ENCODE data around the gene EXOC2.

Gene EXOC2

DNA sequence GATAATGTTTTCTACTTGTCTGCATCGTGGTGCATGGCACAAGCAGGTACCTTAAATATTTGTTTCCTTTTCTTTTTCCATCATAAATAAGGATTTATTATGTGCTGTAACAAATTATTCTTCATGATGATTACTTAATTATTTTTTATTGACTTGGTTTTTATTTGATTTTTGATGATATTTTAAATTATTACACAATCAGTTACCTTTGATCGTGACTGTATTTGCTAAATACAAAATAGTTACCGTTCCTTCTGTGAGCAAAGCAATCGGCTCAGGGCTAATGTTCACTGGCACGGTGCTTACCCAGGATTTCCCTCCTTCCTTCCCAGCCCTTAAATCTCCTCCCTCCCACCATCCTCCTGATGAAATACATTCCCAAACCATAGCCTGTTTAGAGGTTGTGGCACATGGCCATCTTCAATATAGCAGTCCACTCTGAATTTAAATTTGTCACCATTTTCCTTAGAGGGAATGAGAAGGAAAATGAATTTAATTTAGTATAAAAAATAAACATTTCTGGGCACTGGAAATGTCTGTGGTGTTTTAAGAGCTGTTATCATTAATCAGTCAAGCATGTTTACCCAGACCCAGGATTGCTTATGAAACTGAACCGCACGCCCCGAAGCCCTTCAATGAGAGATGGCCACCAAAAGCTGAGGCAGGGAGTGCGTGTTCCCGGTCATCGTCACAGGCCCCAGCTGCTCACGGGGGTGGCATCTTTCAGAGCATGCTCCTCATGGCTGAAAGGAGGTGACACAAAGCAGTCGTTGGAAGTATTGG lies 23.0 kb upstream of the EXOC2 start:
- TF ChIP-seq PPARA (CRISPR knock-in tag; IDR thresholded peaks at IDR 0.05; ENCODE audit: borderline replicate concordance) (no peak), ZNF70 (CRISPR knock-in tag; IDR thresholded peaks at IDR 0.05) (no peak), ARNTL (CRISPR knock-in tag; IDR thresholded peaks at IDR 0.05; ENCODE audit: borderline replicate concordance, low read depth) (no peak), TOX (CRISPR knock-in tag; IDR thresholded peaks at IDR 0.05; ENCODE audit: borderline replicate concordance) (no peak), SNAI2 (CRISPR knock-in tag; IDR thresholded peaks at IDR 0.05) (no peak), ESRRG (CRISPR knock-in tag; IDR thresholded peaks at IDR 0.05) (no peak), ISL1 (CRISPR knock-in tag; IDR thresholded peaks at IDR 0.05) (no peak), ZFP30 (CRISPR knock-in tag; IDR thresholded peaks at IDR 0.05) (no peak), OSR1 (CRISPR knock-in tag; IDR thresholded peaks at IDR 0.05) (no peak), ZNF565 (CRISPR knock-in tag; conservative IDR thresholded peaks at IDR 0.05; ENCODE audit: low read depth) (no peak)
- TF ChIP-seq, protein P1, sequence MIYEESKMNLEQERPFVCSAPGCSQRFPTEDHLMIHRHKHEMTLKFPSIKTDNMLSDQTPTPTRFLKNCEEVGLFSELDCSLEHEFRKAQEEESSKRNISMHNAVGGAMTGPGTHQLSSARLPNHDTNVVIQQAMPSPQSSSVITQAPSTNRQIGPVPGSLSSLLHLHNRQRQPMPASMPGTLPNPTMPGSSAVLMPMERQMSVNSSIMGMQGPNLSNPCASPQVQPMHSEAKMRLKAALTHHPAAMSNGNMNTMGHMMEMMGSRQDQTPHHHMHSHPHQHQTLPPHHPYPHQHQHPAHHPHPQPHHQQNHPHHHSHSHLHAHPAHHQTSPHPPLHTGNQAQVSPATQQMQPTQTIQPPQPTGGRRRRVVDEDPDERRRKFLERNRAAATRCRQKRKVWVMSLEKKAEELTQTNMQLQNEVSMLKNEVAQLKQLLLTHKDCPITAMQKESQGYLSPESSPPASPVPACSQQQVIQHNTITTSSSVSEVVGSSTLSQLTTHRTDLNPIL (CRISPR knock-in tag; IDR thresholded peaks at IDR 0.05; ENCODE audit: low read depth), result no peak
- TF ChIP-seq, protein P2, sequence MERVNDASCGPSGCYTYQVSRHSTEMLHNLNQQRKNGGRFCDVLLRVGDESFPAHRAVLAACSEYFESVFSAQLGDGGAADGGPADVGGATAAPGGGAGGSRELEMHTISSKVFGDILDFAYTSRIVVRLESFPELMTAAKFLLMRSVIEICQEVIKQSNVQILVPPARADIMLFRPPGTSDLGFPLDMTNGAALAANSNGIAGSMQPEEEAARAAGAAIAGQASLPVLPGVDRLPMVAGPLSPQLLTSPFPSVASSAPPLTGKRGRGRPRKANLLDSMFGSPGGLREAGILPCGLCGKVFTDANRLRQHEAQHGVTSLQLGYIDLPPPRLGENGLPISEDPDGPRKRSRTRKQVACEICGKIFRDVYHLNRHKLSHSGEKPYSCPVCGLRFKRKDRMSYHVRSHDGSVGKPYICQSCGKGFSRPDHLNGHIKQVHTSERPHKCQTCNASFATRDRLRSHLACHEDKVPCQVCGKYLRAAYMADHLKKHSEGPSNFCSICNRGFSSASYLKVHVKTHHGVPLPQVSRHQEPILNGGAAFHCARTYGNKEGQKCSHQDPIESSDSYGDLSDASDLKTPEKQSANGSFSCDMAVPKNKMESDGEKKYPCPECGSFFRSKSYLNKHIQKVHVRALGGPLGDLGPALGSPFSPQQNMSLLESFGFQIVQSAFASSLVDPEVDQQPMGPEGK (CRISPR knock-in tag; IDR thresholded peaks at IDR 0.05; ENCODE audit: borderline replicate concordance), result no peak
- no peak for ATAC-seq

DNA sequence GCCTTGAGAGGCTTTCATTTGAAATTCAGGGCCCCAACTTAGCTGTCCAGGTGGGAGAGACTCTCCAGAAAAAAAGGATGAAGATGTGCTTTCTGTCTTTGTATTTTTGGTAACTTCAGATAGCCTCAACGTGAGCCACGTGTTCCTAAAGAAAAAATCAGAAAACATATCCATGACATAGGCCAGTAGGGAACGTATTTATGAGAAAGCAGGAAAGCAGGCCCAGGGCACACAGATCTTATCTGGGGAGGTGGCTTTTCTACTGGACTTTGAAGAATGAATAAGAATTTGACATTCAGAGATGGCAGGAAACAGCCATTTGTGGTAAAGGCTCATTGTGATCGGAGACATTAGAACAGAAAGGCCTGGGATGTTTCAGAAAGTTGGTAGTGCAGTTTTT lies 21.2 kb upstream of the EXOC2 start:
- ATAC-seq, result no peak
- TF ChIP-seq ZNF8 (CRISPR knock-in tag; IDR thresholded peaks at IDR 0.05), result no peak

DNA sequence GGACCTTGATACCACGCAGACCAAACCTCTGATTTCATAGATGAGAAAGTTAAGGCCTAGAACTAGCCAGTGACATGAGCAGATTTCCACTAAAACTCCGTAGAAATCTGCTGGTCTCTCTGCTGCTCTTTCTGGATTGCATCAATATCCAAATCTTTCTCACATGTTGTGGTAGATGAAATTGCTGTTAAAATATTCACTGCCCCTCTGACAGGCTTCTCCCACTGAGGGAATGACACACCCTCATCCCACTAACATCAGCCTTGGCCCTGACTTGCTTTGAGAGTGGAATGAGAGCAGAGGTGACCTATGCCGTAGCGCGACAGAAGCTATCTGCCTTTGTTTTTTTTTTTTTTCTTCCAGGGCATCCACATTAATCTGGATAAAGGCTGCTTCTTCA lies 20.4 kb upstream of the EXOC2 start:
- no peak for TF ChIP-seq ZNF565 (CRISPR knock-in tag; conservative IDR thresholded peaks at IDR 0.05; ENCODE audit: low read depth)
- TF ChIP-seq ESRRG (CRISPR knock-in tag; IDR thresholded peaks at IDR 0.05), result no peak
- TF ChIP-seq, protein P2 (CRISPR knock-in tag; IDR thresholded peaks at IDR 0.05; ENCODE audit: borderline replicate concordance), result no peak
- TF ChIP-seq, protein P3, sequence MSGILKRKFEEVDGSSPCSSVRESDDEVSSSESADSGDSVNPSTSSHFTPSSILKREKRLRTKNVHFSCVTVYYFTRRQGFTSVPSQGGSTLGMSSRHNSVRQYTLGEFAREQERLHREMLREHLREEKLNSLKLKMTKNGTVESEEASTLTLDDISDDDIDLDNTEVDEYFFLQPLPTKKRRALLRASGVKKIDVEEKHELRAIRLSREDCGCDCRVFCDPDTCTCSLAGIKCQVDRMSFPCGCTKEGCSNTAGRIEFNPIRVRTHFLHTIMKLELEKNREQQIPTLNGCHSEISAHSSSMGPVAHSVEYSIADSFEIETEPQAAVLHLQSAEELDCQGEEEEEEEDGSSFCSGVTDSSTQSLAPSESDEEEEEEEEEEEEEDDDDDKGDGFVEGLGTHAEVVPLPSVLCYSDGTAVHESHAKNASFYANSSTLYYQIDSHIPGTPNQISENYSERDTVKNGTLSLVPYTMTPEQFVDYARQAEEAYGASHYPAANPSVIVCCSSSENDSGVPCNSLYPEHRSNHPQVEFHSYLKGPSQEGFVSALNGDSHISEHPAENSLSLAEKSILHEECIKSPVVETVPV (CRISPR knock-in tag; IDR thresholded peaks at IDR 0.05), result no peak
- no peak for TF ChIP-seq PPARA (CRISPR knock-in tag; IDR thresholded peaks at IDR 0.05; ENCODE audit: borderline replicate concordance)
- TF ChIP-seq TCF4 (CRISPR knock-in tag; IDR thresholded peaks at IDR 0.05; ENCODE audit: borderline replicate concordance), result no peak
- TF ChIP-seq OSR1 (CRISPR knock-in tag; IDR thresholded peaks at IDR 0.05), result no peak
- TF ChIP-seq, protein P4, sequence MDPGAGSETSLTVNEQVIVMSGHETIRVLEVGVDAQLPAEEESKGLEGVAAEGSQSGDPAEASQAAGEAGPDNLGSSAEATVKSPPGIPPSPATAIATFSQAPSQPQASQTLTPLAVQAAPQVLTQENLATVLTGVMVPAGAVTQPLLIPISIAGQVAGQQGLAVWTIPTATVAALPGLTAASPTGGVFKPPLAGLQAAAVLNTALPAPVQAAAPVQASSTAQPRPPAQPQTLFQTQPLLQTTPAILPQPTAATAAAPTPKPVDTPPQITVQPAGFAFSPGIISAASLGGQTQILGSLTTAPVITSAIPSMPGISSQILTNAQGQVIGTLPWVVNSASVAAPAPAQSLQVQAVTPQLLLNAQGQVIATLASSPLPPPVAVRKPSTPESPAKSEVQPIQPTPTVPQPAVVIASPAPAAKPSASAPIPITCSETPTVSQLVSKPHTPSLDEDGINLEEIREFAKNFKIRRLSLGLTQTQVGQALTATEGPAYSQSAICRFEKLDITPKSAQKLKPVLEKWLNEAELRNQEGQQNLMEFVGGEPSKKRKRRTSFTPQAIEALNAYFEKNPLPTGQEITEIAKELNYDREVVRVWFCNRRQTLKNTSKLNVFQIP (CRISPR knock-in tag; IDR thresholded peaks at IDR 0.05; ENCODE audit: borderline replicate concordance, low read depth), result no peak

DNA sequence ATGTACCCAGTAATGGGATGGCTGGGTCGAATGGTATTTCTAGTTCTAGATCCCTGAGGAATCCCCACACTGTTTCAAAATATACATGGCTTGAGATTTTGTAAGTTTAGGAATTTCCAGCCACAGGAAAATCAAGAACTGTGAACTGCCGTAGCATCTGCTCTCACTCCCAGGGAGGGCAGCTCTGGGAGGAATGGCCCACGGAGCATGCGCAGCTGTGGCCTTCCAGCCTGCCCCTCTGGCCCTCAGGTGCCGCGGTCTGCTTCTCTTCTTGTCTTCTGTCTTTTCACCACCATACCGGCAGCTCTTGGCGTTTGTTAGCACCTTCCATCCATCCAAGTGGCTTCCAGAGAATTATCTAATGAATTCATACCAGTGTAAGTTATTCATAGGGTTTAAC lies 19.9 kb upstream of the EXOC2 start:
- no peak for ATAC-seq
- no peak for TF ChIP-seq ISL1 (CRISPR knock-in tag; IDR thresholded peaks at IDR 0.05)
- no peak for TF ChIP-seq SNAI2 (CRISPR knock-in tag; IDR thresholded peaks at IDR 0.05)
- TF ChIP-seq ZNF70 (CRISPR knock-in tag; IDR thresholded peaks at IDR 0.05), result no peak
- TF ChIP-seq ARNTL (CRISPR knock-in tag; IDR thresholded peaks at IDR 0.05; ENCODE audit: borderline replicate concordance, low read depth), result no peak
- no peak for TF ChIP-seq ESRRG (CRISPR knock-in tag; IDR thresholded peaks at IDR 0.05)
- TF ChIP-seq ZNF565 (CRISPR knock-in tag; conservative IDR thresholded peaks at IDR 0.05; ENCODE audit: low read depth), result no peak
- no peak for TF ChIP-seq OSR1 (CRISPR knock-in tag; IDR thresholded peaks at IDR 0.05)
- TF ChIP-seq, protein P3 (CRISPR knock-in tag; IDR thresholded peaks at IDR 0.05), result no peak
- TF ChIP-seq PPARA (CRISPR knock-in tag; IDR thresholded peaks at IDR 0.05; ENCODE audit: borderline replicate concordance), result no peak
- TF ChIP-seq CSDC2 (CRISPR knock-in tag; IDR thresholded peaks at IDR 0.05), result no peak
- TF ChIP-seq, protein P1 (CRISPR knock-in tag; IDR thresholded peaks at IDR 0.05; ENCODE audit: low read depth), result no peak
- TF ChIP-seq GLIS3 (CRISPR knock-in tag; IDR thresholded peaks at IDR 0.05), result no peak
- TF ChIP-seq, protein P4 (CRISPR knock-in tag; IDR thresholded peaks at IDR 0.05; ENCODE audit: borderline replicate concordance, low read depth), result no peak
- TF ChIP-seq ZC3H10 (CRISPR knock-in tag; IDR thresholded peaks at IDR 0.05), result no peak
- TF ChIP-seq ZNF8 (CRISPR knock-in tag; IDR thresholded peaks at IDR 0.05), result no peak
- no peak for TF ChIP-seq TCF4 (CRISPR knock-in tag; IDR thresholded peaks at IDR 0.05; ENCODE audit: borderline replicate concordance)

More for the DNA sequence above, 20.4 kb upstream of the EXOC2 start:
- ATAC-seq, result no peak

Data from SK-N-SH treated with all-trans-retinoic acid at 6 μM for 48 hours (cell line).